ENCODE measurements around the gene RCOR2.
"Not testable (repeated sequence)": the region's sequence is repeated elsewhere in the genome, so short reads cannot be mapped to it uniquely, and the experiment has no call there.

The RCOR2 gene

GRCh38 chr11:63870351-63871140, 46.4 kb downstream of the RCOR2 start:
- Histone ChIP-seq H3K27me3 (ENCODE audit: control insufficient read depth in 2 of 2, insufficient read depth in 2 of 2, low read length in 2 of 2) (no peaks in the 10 kb centered on the region), H3K9ac (ENCODE audit: low read depth in 1 of 2, low read length in 2 of 2) (peak overlapping the region; percentile 13 to 41), H3K4me3 (ENCODE audit: low read length in 2 of 2) (peak overlapping the region in 1 of 2 donors; percentile 13), H3K4me1 (ENCODE audit: control insufficient read depth in 2 of 2, insufficient read depth in 2 of 2, low read length in 2 of 2) (peaks cover 73 to 75% of the 10 kb centered on the region in 2 donors), H3K9me3 (ENCODE audit: control insufficient read depth in 2 of 2, low read length in 2 of 2) (no peaks in the 10 kb centered on the region), H3K27ac (ENCODE audit: low read depth in 2 of 2, low read length in 2 of 2) (peak overlapping the region; percentile 69 to 88), H3K36me3 (ENCODE audit: control insufficient read depth in 2 of 2, insufficient read depth in 2 of 2, low read length in 2 of 2) (peaks cover 0 to 8% of the 10 kb centered on the region in 2 donors)

DNA sequence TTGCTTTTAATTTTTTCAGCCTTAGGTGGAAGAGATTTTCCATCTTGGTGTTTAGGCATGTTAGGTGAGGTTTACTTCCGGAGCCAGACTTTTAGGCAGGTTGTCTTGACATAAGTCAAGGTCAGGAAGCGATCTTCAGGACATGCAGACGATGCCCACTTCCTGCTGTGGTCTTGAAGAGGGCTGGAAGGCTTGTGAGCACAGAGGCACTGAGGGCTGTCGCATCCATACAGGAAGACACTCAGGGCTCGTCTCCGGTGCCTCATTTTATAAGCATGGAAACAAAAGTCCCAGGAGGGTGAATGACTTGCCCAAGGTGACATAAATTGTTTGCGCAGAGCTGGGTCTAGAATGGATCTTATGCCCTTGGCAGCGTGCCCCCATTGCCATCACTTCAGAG, 47.3 kb downstream of the RCOR2 start:
- Histone ChIP-seq H3K9me3 (ENCODE audit: control insufficient read depth in 2 of 2, low read length in 2 of 2) (no peaks in the 10 kb centered on the region), H3K9ac (ENCODE audit: low read depth in 1 of 2, low read length in 2 of 2) (peak overlapping the region; percentile 36), H3K27ac (ENCODE audit: low read depth in 2 of 2, low read length in 2 of 2) (peak overlapping the region; percentile 69 to 88), H3K4me1 (ENCODE audit: control insufficient read depth in 2 of 2, insufficient read depth in 2 of 2, low read length in 2 of 2) (peaks cover 79% of the 10 kb centered on the region in 2 donors), H3K36me3 (ENCODE audit: control insufficient read depth in 2 of 2, insufficient read depth in 2 of 2, low read length in 2 of 2) (peaks cover 0 to 8% of the 10 kb centered on the region in 2 donors), H3K27me3 (ENCODE audit: control insufficient read depth in 2 of 2, insufficient read depth in 2 of 2, low read length in 2 of 2) (no peaks in the 10 kb centered on the region), H3K4me3 (ENCODE audit: low read length in 2 of 2) (peak overlapping the region in 1 of 2 donors; percentile 13)

GRCh38 chr11:63869171-63869591, 47.8 kb downstream of the RCOR2 start:
- H3K9me3 ChIP-seq (ENCODE audit: control insufficient read depth in 2 of 2, low read length in 2 of 2), result no peaks in the 10 kb centered on the region
- peak overlapping the region; percentile 36 for H3K9ac ChIP-seq (ENCODE audit: low read depth in 1 of 2, low read length in 2 of 2)
- H3K4me3 ChIP-seq (ENCODE audit: low read length in 2 of 2), result peak overlapping the region in 1 of 2 donors; percentile 13
- H3K36me3 ChIP-seq (ENCODE audit: control insufficient read depth in 2 of 2, insufficient read depth in 2 of 2, low read length in 2 of 2), result peaks cover 0 to 8% of the 10 kb centered on the region in 2 donors
- no peaks in the 10 kb centered on the region for H3K27me3 ChIP-seq (ENCODE audit: control insufficient read depth in 2 of 2, insufficient read depth in 2 of 2, low read length in 2 of 2)
- peak overlapping the region; percentile 69 to 88 for H3K27ac ChIP-seq (ENCODE audit: low read depth in 2 of 2, low read length in 2 of 2)
- peaks cover 75 to 79% of the 10 kb centered on the region in 2 donors for H3K4me1 ChIP-seq (ENCODE audit: control insufficient read depth in 2 of 2, insufficient read depth in 2 of 2, low read length in 2 of 2)

GRCh38 chr11:63868399-63869064, 48.4 kb downstream of the RCOR2 start:
- no peaks in the 10 kb centered on the region for H3K27me3 ChIP-seq (ENCODE audit: control insufficient read depth in 2 of 2, insufficient read depth in 2 of 2, low read length in 2 of 2)
- peaks cover 72 to 78% of the 10 kb centered on the region in 2 donors for H3K4me1 ChIP-seq (ENCODE audit: control insufficient read depth in 2 of 2, insufficient read depth in 2 of 2, low read length in 2 of 2)
- peak overlapping the region; percentile 69 to 88 for H3K27ac ChIP-seq (ENCODE audit: low read depth in 2 of 2, low read length in 2 of 2)
- no peaks in the 10 kb centered on the region for H3K9me3 ChIP-seq (ENCODE audit: control insufficient read depth in 2 of 2, low read length in 2 of 2)
- H3K9ac ChIP-seq (ENCODE audit: low read depth in 1 of 2, low read length in 2 of 2), result peak overlapping the region in 1 of 2 donors; percentile 0
- peak overlapping the region in 1 of 2 donors; percentile 15 for H3K4me3 ChIP-seq (ENCODE audit: low read length in 2 of 2)
- peaks cover 0 to 6% of the 10 kb centered on the region in 2 donors for H3K36me3 ChIP-seq (ENCODE audit: control insufficient read depth in 2 of 2, insufficient read depth in 2 of 2, low read length in 2 of 2)

GRCh38 chr11:63867511-63867910, 49.5 kb downstream of the RCOR2 start:
- peaks cover 67 to 75% of the 10 kb centered on the region in 2 donors for H3K4me1 ChIP-seq (ENCODE audit: control insufficient read depth in 2 of 2, insufficient read depth in 2 of 2, low read length in 2 of 2)
- peaks cover 0 to 6% of the 10 kb centered on the region in 2 donors for H3K36me3 ChIP-seq (ENCODE audit: control insufficient read depth in 2 of 2, insufficient read depth in 2 of 2, low read length in 2 of 2)
- peak overlapping the region in 1 of 2 donors; percentile 3 for H3K27ac ChIP-seq (ENCODE audit: low read depth in 2 of 2, low read length in 2 of 2)

GRCh38 chr11:63866211-63866610, 50.8 kb downstream of the RCOR2 start:
- H3K27ac ChIP-seq (ENCODE audit: low read depth in 2 of 2, low read length in 2 of 2), result peak overlapping the region in 1 of 2 donors; percentile 4

More at GRCh38 chr11:63867511-63867910, 49.5 kb downstream of the RCOR2 start:
- H3K9ac ChIP-seq (ENCODE audit: low read depth in 1 of 2, low read length in 2 of 2), result no peak overlapping the region
- H3K4me3 ChIP-seq (ENCODE audit: low read length in 2 of 2), result no peak overlapping the region
- no peaks in the 10 kb centered on the region for H3K9me3 ChIP-seq (ENCODE audit: control insufficient read depth in 2 of 2, low read length in 2 of 2)
- H3K27me3 ChIP-seq (ENCODE audit: control insufficient read depth in 2 of 2, insufficient read depth in 2 of 2, low read length in 2 of 2), result no peaks in the 10 kb centered on the region

GRCh38 chr11:63863620-63864019, 53.3 kb downstream of the RCOR2 start:
- not testable (repeated sequence) for H3K9ac ChIP-seq (ENCODE audit: low read depth in 1 of 2, low read length in 2 of 2); H3K9me3 ChIP-seq (ENCODE audit: control insufficient read depth in 2 of 2, low read length in 2 of 2); H3K27ac ChIP-seq (ENCODE audit: low read depth in 2 of 2, low read length in 2 of 2); H3K27me3 ChIP-seq (ENCODE audit: control insufficient read depth in 2 of 2, insufficient read depth in 2 of 2, low read length in 2 of 2); H3K36me3 ChIP-seq (ENCODE audit: control insufficient read depth in 2 of 2, insufficient read depth in 2 of 2, low read length in 2 of 2); H3K4me3 ChIP-seq (ENCODE audit: low read length in 2 of 2)
- peaks cover 36 to 49% of the 10 kb centered on the region in 2 donors for H3K4me1 ChIP-seq (ENCODE audit: control insufficient read depth in 2 of 2, insufficient read depth in 2 of 2, low read length in 2 of 2)

More at GRCh38 chr11:63866211-63866610, 50.8 kb downstream of the RCOR2 start:
- peaks cover 0 to 10% of the 10 kb centered on the region in 2 donors for H3K36me3 ChIP-seq (ENCODE audit: control insufficient read depth in 2 of 2, insufficient read depth in 2 of 2, low read length in 2 of 2)
- H3K9ac ChIP-seq (ENCODE audit: low read depth in 1 of 2, low read length in 2 of 2), result no peak overlapping the region
- no peaks in the 10 kb centered on the region for H3K9me3 ChIP-seq (ENCODE audit: control insufficient read depth in 2 of 2, low read length in 2 of 2)
- H3K4me1 ChIP-seq (ENCODE audit: control insufficient read depth in 2 of 2, insufficient read depth in 2 of 2, low read length in 2 of 2), result peaks cover 59 to 71% of the 10 kb centered on the region in 2 donors
- peak overlapping the region in 1 of 2 donors; percentile 31 for H3K4me3 ChIP-seq (ENCODE audit: low read length in 2 of 2)
- no peaks in the 10 kb centered on the region for H3K27me3 ChIP-seq (ENCODE audit: control insufficient read depth in 2 of 2, insufficient read depth in 2 of 2, low read length in 2 of 2)

- Histone ChIP-seq H3K27ac (ENCODE audit: low read depth in 2 of 2, low read length in 2 of 2) (peak overlapping the region; percentile 45 to 59), H3K9ac (ENCODE audit: low read depth in 1 of 2, low read length in 2 of 2) (no peak overlapping the region), H3K27me3 (ENCODE audit: control insufficient read depth in 2 of 2, insufficient read depth in 2 of 2, low read length in 2 of 2) (no peaks in the 10 kb centered on the region), H3K36me3 (ENCODE audit: control insufficient read depth in 2 of 2, insufficient read depth in 2 of 2, low read length in 2 of 2) (peaks cover 0 to 10% of the 10 kb centered on the region in 2 donors), H3K9me3 (ENCODE audit: control insufficient read depth in 2 of 2, low read length in 2 of 2) (no peaks in the 10 kb centered on the region), H3K4me3 (ENCODE audit: low read length in 2 of 2) (no peak overlapping the region), H3K4me1 (ENCODE audit: control insufficient read depth in 2 of 2, insufficient read depth in 2 of 2, low read length in 2 of 2) (peaks cover 33 to 47% of the 10 kb centered on the region in 2 donors)
These were observed 54.0 kb downstream of the RCOR2 start for GRCh38 chr11:63862923-63863322.

Data from mucosa of rectum (tissue), 2 donors.